GM19463 (cell line): ENCODE measurements around the gene PROZ.

Experiments used
- ATAC-seq: cut with Tn5 transposase; IDR thresholded peaks from one replicate; pipeline ENCODE4 v1.9.1; 2021; ENCODE audit warnings: mild to moderate bottlenecking, moderate library complexity; ENCODE audit not compliant: unreplicated experiment

Gene PROZ

DNA sequence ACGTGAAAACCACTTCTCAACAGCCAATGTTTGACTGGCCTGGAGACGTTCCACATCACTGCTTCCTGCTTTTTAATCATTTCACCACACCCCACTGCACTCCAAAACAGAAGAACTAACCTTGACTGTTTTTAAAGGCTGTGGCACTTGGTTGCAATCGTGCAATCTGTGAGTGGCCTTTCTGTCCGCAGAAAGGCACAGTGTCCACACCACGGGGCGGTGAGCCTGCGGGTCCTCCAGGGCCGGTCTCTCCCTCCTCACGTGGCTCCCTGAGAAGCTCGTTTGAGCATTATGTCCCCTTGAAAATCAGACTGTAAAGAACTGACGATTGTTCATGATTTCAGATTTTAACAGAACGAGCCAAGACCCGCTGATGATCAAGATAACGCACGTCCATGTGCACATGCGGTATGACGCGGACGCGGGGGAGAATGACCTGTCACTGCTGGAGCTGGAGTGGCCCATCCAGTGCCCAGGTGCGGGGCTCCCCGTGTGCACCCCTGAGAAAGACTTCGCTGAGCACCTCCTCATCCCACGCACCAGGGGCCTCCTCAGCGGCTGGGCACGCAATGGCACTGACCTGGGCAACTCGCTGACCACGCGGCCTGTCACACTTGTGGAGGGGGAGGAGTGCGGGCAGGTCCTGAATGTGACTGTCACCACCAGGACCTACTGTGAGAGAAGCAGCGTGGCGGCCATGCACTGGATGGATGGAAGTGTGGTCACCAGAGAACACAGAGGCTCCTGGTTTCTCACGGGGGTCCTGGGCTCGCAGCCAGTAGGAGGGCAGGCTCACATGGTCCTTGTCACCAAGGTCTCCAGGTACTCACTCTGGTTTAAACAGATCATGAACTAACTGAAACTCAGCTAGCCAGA, 13.0 kb downstream of the PROZ start:
- ATAC-seq = no peak

DNA sequence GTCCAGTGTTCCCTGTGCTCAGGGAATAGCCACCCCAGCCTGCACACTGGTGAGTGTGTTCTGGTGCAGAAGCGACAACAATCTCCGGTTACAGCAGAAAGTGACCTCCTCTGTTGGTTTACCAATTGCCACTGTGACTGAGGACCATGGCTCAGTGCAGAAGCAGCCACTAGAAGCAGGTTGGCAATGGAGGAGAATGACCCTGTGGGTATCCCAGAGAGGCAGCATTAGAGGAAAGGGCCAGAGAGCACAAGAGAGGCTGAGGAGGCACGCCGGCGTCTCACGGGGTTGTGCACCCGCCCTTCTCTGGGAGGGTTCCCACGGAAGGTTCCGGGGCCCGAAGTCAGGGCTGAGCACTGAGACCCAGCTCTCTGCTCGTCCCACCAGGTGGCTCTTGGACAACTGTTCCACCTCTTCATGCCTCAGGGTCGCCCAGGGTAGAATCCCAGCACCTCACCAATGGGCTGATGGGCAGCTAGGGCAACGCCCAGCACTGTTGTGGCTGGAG, 14.0 kb downstream of the PROZ start:
- no peak for ATAC-seq

GRCh38 chr13:113176280-113176679, 17.8 kb downstream of the PROZ start:
- no peak for ATAC-seq

GRCh38 chr13:113176822-113177221, 18.4 kb downstream of the PROZ start:
- no peak for ATAC-seq

DNA sequence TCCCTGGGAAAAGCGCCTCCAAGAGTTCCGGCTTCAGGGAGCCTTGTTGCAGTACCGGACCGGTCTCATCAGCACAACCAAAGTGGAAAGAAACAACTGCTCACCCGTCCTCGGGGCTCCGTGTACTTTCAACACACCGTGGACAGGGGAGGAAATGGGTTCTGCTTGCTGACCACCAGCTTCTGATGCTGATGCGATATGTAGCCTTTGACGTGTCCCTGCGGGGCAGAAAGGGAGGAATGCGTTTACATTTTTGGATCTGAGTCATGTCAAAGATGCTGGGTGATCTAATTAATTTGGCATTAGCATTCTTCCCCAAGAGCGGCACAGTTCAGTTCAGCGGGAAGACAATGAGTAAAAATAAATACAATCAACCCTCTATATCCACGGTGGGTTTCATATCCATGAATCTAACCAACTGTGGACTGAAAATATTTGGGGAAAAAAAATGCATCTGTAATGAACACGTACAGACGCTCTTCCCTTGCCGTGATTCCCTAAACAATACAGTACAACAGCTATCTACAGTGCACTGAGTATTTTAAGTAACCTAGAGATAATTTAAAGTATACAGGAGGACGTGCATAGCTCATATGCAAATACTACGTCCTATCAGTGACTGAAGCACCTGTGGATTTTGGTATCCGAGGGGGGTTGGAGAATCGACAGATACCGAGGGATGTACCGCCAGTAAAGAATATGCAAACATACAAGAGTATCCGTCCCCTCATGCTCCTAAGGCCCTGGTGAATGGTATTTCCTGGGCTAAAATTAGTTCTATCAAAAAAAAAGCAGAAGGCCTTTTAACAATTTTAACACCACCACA, 19.8 kb downstream of the PROZ start:
- no peak for ATAC-seq

DNA sequence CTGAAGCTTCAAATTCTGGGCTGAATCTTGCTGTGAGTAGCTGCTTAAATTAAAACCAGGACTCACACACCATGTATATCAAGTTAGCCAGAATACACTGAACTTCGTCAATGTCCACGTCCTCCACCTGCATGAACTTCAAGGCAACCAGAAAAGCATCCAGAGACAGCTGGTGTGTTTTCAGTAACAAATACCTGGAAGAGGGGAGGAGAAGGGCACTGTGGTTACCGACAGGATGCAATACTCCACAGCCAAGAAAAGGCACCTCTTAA, 20.4 kb downstream of the PROZ start:
- no peak for ATAC-seq

GRCh38 chr13:113179374-113180230, 21.2 kb downstream of the PROZ start:
- ATAC-seq = no peak

DNA sequence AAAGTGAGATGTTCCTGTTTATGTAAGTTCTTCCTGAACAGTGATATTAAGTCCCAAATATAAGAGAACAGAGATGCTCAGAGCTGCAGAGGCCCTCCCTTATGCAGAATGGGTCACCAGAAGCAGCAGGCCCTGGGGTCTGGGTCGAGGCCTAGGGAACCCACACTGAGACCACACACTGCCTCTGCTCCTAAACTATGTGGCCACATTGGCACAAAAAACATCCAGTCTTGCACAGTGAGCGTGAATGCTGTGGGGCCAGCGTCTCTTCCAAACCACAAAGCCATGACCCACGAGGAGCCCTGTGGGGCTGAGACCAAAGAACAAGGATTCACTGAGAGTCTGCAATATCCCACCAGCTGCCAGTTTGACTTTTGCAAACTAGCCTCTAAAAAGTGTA, 23.6 kb downstream of the PROZ start:
- ATAC-seq = no peak

- no peak for ATAC-seq
These were observed 25.1 kb downstream of the PROZ start for GRCh38 chr13:113183450-113184129.

DNA sequence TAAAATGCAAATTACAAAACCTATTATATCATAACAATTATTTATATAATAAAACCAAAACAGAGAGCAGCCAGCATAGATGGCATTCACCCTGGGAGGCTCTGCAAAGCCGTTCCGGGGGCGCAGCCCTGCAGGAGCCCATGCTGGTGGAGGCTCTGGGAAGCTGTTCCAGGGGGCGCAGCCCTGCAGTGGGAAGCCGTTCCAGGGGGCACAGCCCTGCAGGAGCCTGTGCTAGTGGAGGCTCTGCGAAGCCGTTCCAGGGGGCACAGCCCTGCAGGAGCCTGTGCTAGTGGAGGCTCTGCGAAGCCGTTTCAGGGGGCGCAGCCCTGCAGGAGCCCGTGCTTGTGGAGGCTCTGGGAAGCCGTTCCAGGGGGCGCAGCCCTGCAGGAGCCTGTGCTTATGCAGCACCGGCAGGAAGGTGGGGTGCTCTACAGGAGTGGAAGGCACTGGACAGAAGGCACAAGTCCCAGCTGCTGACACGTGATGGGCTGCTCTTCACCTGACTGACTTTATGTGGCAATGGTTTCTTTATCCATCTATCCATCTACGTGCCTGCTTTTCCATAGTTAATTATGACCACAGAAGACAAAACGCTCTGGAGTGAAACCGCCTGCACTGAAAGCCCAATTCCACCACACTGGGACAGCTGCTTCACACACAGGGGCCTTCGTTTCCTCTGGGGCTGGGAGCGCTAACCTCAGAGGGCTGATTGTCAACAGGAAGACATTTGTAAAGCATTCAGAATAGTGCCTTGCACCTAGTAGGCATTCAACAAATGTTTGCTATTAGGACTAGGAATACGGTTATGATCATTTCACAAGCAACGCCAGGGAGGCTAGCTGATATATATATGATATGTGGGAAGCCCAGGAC, 26.4 kb downstream of the PROZ start:
- ATAC-seq = no peak

DNA sequence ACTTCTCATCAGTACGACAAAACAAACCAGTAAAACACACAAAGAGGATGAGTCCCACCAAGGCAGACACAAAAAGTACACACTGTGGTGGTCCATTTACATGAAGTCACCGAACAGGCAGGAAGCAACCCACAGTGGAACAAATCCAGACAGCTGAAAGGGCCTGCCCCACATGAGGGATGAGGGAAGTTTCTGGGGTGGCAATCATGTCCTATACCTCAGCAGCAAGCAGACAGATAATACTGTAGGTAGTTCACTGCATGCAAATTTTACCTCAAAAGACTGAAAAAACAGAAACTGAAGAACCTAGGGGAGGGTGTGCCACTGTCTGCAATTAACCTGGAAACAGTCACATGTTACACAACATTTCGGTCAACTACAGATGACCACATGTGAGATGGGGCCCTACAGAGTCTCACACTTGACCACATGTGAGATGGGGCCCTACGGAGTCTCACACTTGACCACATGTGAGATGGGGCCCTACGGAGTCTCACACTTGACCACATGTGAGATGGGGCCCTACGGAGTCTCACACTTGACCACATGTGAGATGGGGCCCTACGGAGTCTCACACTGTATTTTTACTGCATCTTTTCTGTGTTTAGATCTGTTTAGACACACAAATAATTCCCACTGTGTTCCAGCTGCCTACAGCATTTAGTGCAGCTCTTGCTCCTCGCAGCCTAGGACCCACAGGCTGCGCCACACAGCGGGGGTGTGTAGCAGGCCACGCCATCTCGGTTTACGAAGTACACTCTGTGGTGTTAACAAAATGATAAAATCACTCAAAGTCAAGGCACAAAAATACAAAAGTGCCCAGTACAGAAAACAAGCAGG, 27.8 kb downstream of the PROZ start:
- peak; percentile 92 for ATAC-seq

GRCh38 chr13:113187263-113187669, 28.8 kb downstream of the PROZ start:
- ATAC-seq = no peak

DNA sequence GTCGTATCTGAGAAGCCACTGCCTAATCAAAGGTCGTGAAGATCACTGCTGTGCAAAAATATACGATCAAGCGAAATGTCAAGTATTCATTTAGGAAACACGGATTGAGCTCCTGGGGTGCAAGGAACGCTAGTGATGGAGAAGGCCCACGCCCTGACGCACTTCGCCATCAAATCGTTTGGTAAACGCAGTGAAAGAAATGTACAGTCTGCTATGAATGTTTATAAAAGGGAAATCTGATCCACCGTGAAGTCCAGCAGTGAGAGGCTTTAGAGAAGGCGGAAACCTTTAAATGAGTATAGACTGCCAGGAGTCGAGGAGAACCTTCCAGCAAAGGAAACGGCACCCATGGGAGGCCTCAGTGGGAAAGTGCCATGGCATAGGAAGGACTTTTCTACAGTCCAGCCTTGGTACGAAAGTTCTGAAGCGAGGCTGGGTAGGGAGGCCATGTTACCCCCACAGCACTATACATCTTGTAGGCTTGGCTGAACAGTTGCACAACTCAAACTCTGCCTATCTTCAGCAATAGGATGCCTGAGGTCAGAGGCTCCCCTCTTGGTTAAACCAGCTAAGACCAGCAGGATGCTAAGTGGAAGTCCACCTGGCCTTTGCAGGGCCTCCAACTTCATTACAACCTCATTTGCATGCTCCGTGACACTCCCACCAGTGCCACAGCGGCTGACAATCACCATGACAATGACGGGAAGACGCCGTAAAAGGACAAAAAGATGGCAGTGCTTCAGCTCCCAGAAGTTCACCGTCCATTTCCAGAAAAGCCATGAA, 29.6 kb downstream of the PROZ start:
- ATAC-seq = no peak

DNA sequence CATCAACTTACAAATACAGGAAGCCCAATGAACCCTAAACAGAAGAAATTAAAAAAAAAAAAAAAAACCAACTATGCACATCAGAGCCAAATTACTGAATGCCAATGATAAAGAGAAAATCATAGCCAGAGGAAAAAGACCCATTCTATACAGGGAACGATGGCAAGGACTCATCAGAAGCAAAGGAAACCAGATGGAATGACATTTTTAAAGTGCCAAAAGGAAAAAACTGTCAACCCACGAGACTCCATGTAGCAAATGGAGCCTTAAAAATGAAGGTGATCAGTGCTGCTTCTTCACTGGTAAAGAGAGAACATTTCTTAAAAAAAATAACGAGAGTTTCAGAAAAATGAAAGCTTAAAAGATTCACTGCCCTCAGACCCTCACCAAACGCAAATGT, 31.7 kb downstream of the PROZ start:
- ATAC-seq = no peak

DNA sequence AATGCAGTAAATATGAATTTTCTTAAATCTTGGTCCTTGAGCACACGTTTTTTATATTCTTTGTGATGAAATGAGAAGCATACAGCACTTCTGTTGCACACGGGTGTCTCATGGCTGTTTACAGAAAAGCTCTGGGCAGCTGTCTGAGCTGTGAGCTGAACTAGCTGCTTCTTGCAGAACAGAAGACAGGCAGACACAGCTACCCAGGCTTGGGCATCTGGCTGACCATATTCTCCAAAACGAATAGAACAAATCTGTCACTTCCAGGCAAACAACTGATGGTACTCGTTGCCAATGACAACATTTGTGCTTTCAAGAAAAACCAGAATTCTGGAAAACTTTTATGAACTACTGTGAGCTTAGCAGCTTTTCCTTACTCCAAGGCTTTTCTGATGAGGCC, 33.8 kb downstream of the PROZ start:
- no peak for ATAC-seq

GRCh38 chr13:113192902-113193301, 34.5 kb downstream of the PROZ start:
- ATAC-seq = no peak

DNA sequence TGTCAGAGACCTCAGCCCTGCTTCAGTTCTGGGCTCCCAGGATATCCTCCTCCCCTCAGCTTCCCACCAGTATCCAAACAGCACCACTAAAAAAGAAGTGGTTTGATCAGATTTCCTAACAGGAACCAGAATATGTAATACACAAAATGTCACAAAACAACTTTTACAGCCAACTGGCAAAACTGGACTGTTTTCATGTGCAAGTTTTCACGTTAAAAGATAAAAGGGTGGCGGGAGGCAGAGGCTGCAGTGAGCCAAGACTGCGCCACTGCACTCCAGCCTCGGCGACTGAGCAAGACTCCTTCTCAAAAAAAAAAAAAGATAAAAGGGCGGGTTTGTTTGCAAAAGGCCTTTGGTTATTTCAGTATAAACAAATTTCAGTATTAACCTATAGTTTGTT, 36.9 kb downstream of the PROZ start:
- ATAC-seq = no peak
